IgD-negative memory B cell (primary cell): ENCODE data around the gene PPP1R37. TPM values are rescaled to one million over a fixed set of nuclear protein-coding genes. Genes with fewer than 3 reads are reported as not detected.

Experiments used
- H3K27ac Mint-ChIP-seq, 3 donors: one replicate each; pipeline ENCODE4 v1.8.0; 2020 to 2022; ENCODE audit warnings: mild to moderate bottlenecking in 3 of 3, mixed read lengths in 3 of 3, moderate library complexity in 1 of 3
- H3K27me3 Mint-ChIP-seq: one replicate; pipeline ENCODE4 v1.8.0; 2021; ENCODE audit warnings: mixed read lengths
- H3K36me3 Mint-ChIP-seq: one replicate; pipeline ENCODE4 v1.8.0; 2020; ENCODE audit warnings: mild to moderate bottlenecking, mixed read lengths
- H3K4me1 Mint-ChIP-seq, 3 donors: one replicate each; pipeline ENCODE4 v1.8.0; 2020 to 2022; ENCODE audit warnings: mixed read lengths in 3 of 3, mild to moderate bottlenecking in 1 of 3
- H3K4me3 Mint-ChIP-seq, 4 donors: one replicate each; pipeline ENCODE4 v1.8.0; 2020 to 2022; ENCODE audit warnings: mild to moderate bottlenecking in 4 of 4, mixed read lengths in 4 of 4, moderate library complexity in 3 of 4
- H3K9me3 Mint-ChIP-seq, 3 donors: one replicate each; pipeline ENCODE4 v1.8.0; 2020 to 2021; ENCODE audit warnings: mixed read lengths in 3 of 3, mild to moderate bottlenecking in 1 of 3
- polyA plus RNA-seq: library from polyadenylated mRNA; unstranded; fragments of 300-500 nt; fragmentation: Illumina TruSeq; gene quantifications from one replicate; pipeline ENCODE4 v1.2.3, GENCODE V29; 2021

PPP1R37 gene
- polyA plus RNA-seq, 1 donor from 2014 or later: 2.3 TPM

DNA sequence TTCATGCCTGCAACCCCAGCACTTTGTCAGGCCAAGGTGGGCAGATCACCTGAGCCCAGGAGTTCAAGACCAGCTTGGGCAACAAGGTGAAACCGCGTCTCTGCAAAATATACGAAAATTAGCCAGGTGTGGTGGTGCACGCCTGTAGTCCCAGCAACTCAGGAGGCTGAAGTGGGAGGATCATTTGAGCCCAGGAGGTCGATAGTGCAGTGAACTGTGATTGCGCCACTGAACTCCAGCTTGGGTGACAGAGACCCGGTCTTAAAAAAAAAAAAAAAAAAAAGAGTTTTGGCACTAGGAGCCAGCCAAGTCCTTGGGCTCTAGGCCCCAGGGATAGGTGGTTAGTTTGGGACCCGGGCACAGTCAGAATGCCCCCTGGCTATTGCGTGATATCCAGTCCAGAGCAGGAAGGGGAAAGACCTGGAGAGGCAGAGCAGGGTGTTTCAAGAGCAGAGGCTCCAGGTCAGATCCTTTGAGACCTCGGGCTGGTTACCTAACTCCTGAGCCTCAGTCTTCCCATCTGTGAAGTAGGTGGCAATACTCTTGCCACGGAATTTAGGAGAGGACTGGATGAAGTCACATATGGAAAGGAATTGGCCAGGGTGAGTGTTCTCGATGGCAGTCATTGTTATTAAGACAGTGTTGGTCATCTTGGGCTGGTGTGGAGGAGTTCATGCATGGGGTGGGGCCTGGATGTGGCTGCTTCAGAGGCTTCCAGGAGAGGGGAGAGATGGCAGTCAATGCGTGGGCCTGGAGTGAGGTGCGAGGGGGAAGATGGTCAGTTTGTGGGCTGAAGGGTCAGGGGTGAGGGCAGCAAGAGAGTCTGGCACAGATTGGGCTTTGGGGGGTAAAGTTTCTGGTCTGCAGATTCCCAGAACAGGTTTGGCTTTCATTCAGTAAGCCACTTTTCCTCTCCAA, 2.8 kb downstream of the PPP1R37 start:
- H3K27me3 Mint-ChIP-seq: no peaks in the 10 kb centered on the region
- peak overlapping the region in 2 of 4 donors; percentile 13 to 28 for H3K4me3 Mint-ChIP-seq
- H3K4me1 Mint-ChIP-seq: peaks cover 38 to 52% (median 41%) of the 10 kb centered on the region in 3 donors
- no peaks in the 10 kb centered on the region for H3K9me3 Mint-ChIP-seq
- H3K36me3 Mint-ChIP-seq: peaks cover 8% of the 10 kb centered on the region
- peak overlapping the region; percentile 67 to 81 (median 67) for H3K27ac Mint-ChIP-seq

DNA sequence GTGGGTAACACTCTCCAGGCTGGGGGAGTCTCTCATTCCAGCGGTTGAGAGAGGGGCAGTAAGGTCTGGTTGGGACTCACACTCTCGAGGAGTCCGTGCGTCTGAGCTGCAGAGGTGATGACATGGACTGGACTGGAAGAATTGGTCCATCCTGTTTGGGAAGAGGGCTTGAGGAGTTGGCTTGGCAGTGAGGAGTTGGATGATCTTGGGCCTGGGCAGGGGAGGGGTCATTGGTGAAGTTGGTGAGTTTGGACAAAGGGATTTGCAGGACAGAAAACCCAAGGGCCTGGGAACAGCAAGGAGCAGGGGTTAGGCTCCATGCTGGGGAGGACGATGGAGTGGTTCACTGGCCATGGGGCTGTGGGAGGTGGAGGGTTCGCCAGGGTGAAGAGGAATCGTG, 3.7 kb downstream of the PPP1R37 start:
- Mint-ChIP-seq H3K27me3 (no peaks in the 10 kb centered on the region), H3K36me3 (peaks cover 7% of the 10 kb centered on the region), H3K4me1 (peaks cover 35 to 52% (median 36%) of the 10 kb centered on the region in 3 donors), H3K9me3 (no peaks in the 10 kb centered on the region), H3K27ac (peak overlapping the region in 1 of 3 donors; percentile 81), H3K4me3 (peak overlapping the region in 2 of 4 donors; percentile 37 to 76)

DNA sequence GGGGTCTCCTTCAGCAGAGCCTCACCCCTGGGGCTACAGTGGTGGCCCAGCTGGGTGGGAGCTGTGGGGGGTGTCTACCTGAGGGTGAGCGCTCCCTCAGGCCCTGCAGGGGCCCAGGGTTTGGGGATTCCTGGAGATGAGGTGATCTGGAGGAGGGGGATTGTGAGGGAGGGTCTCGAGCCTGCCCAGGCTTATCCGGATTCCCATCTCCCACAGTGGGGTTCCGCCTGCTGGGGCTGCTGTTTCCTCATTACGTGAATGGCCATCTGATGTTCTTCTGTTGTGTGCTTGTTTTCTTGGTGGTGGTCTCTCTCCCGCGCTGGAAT, 4.4 kb downstream of the PPP1R37 start:
- Mint-ChIP-seq H3K4me3 (peak overlapping the region in 1 of 4 donors; percentile 76), H3K36me3 (peaks cover 7% of the 10 kb centered on the region), H3K27me3 (no peaks in the 10 kb centered on the region), H3K27ac (peak overlapping the region in 2 of 3 donors; percentile 13 to 70), H3K4me1 (peaks cover 33 to 55% (median 34%) of the 10 kb centered on the region in 3 donors), H3K9me3 (no peaks in the 10 kb centered on the region)

DNA sequence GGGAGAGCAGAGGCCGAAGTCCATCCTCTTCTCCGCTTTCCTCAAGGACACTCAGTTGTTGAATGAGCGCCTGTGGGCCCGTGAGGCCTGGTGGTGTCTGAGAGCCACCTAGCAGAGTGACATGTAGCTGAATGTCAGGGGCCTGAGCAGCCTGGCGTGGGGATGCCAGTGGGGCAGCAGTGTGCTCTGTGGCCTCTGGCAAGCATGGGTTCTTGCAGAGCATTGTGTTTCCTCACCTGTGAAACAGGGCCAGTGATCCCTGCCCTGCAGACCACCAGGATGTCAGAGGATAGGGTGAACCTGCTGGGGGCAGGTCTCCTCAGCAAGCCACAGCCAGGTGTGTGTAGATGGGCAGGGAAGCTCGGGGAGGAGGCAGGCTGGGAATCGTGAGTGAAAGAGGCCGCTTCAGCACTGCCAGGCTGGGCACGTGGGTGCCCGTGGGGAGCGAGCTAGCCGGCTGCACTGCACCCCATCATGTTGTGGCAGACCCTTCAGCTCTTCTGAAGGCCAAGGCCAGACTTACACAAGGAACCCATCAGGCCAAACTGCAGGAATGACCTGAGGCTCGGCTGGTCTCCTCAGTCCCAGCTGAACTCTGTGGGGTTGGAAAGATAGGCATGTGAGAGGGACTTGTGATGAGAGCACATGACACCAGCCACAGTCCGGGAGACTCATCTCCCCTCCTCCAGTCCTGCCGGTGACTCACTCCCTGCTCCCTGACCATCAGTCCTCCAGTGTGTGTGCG, 5.0 kb downstream of the PPP1R37 start:
- Mint-ChIP-seq H3K4me1 (peaks cover 28 to 53% (median 30%) of the 10 kb centered on the region in 3 donors), H3K9me3 (no peaks in the 10 kb centered on the region), H3K4me3 (peak overlapping the region in 2 of 4 donors; percentile 22 to 76), H3K36me3 (peaks cover 5% of the 10 kb centered on the region), H3K27ac (peak overlapping the region; percentile 13 to 70 (median 59)), H3K27me3 (no peaks in the 10 kb centered on the region)

DNA sequence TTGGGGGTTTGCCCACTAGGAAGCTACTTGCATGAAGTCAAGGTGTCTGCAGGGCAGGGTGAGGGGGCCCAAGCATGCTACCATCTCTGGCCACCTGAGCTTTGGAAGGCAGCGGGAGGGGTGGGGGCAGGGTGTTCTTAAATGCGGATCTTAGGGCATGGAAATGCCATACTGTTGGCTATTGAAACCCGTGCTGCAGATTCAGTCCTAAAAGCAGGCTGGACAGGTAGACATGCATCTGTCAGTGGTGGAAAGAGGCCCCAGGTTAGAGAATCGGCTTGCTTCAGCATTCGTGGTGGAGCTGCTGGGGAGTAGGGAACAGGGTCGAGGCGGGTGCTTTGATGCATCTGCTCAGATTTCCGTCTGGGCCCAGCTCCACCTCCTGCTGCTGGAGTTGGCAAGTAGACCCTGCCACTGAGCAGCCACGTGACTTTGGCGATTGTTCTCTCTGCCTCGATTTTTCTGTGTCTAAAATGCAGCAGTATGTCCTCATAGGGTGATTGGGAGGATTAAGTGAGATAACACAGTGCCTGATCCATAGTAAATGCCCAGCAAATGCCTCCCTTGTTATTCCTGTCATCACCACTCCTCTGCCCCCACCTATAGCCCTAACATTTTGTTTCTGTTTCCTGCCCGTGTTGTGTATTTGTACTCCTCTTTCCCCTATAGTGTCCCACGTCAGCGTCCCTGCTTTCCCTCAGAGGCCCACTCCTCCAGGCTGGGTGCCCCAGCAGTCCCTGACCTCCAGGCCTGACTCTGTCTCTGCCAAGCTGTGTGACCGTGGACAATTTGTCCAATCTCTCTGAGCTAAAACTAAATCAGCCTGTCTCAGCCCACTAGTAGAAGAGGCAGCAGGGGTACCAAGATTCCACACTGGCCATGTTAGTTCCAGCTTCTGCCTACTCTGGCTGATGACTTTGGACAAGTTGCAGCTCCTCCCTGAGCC, 5.8 kb downstream of the PPP1R37 start:
- peak overlapping the region in 2 of 4 donors; percentile 53 to 68 for H3K4me3 Mint-ChIP-seq
- no peaks in the 10 kb centered on the region for H3K9me3 Mint-ChIP-seq
- peak overlapping the region; percentile 53 to 70 (median 59) for H3K27ac Mint-ChIP-seq
- peaks cover 3% of the 10 kb centered on the region for H3K36me3 Mint-ChIP-seq
- H3K4me1 Mint-ChIP-seq: peaks cover 27 to 53% (median 32%) of the 10 kb centered on the region in 3 donors
- no peaks in the 10 kb centered on the region for H3K27me3 Mint-ChIP-seq

DNA sequence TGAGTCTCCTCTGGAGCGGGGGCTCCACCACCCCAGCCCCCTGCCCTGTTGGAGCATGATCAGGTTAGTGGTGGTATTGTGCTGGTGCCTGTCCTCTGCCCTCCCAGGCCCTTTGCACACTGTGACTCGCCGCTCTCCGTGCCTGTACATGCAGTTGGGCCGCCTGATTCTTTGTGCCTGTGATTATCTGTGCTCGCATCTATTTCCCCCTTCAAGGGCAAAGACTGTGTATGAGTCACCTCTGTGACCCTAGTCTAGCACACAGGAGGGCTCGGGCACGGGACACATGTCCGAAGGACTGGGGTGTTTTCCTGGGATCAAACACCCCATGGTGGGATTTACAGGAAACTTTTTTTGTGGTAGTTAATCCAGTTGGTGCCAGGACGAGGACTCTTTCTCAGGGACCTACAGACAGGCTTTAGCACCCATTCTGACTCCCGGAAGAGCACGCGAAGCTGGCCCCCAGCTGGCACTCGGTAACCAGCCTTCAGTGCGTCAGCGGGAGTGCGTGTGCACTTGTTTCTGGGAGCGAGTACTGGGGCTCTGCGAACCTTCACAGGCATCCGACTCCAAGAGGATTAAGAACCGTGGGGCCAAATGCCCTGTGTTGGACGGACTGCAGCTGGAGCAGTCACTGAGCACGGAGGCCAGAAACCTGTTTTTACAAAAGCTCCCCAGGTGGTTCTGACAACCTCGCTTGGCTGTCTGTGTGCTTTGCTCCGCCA, 6.7 kb downstream of the PPP1R37 start:
- peaks cover 30 to 54% (median 33%) of the 10 kb centered on the region in 3 donors for H3K4me1 Mint-ChIP-seq
- peak overlapping the region in 1 of 3 donors; percentile 53 for H3K27ac Mint-ChIP-seq
- H3K27me3 Mint-ChIP-seq: no peaks in the 10 kb centered on the region
- peak overlapping the region in 2 of 4 donors; percentile 13 to 72 for H3K4me3 Mint-ChIP-seq
- H3K36me3 Mint-ChIP-seq: peaks cover 3% of the 10 kb centered on the region
- no peaks in the 10 kb centered on the region for H3K9me3 Mint-ChIP-seq

DNA sequence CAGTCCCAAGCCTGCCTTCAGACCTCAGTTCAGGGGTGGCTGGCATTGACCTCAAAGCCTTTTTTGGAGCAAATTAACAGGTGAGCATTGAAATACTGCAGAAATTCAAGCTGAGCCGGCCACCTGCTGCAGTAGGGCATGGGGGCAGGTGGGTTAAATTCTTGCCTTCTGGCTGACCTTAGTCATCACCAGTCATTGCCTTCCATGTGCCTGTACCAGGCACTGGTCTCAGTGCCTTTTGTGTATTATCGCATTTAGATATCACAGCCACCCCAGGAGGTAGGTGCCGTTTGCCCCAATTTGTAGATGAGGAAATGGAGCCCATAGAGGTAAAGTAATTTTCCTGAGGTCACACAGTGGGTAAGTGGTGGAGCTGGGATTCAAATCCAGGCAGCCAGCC, 7.2 kb downstream of the PPP1R37 start:
- Mint-ChIP-seq H3K9me3 (no peaks in the 10 kb centered on the region), H3K27ac (no peak overlapping the region), H3K4me1 (peaks cover 30 to 55% (median 38%) of the 10 kb centered on the region in 3 donors), H3K27me3 (no peaks in the 10 kb centered on the region), H3K4me3 (peak overlapping the region in 1 of 4 donors; percentile 34), H3K36me3 (peaks cover 2% of the 10 kb centered on the region)

DNA sequence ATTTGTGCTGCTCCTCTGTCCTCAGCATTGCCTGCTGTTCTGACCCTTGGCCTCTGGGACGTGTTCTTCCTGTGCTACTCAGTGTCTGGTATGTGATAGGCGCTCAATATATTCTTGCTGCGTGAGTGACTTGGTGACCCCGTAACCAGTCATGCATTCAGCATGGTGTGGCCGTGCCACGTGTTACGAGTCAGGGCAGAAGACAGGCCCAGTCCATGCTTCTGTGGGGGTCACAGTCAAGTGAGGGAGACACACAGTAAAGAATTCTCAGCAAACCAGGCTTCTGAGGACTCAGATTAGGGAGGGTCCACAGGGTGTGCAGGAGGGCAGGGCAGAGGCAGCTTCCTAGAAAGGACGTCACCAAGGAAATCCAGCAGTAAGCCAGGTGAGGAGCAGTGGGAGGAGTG, 7.9 kb downstream of the PPP1R37 start:
- no peaks in the 10 kb centered on the region for H3K9me3 Mint-ChIP-seq
- H3K4me1 Mint-ChIP-seq: peaks cover 32 to 59% (median 36%) of the 10 kb centered on the region in 3 donors
- no peaks in the 10 kb centered on the region for H3K27me3 Mint-ChIP-seq
- H3K27ac Mint-ChIP-seq: peak overlapping the region in 1 of 3 donors; percentile 69
- peaks cover 2% of the 10 kb centered on the region for H3K36me3 Mint-ChIP-seq
- H3K4me3 Mint-ChIP-seq: peak overlapping the region in 2 of 4 donors; percentile 15 to 34

DNA sequence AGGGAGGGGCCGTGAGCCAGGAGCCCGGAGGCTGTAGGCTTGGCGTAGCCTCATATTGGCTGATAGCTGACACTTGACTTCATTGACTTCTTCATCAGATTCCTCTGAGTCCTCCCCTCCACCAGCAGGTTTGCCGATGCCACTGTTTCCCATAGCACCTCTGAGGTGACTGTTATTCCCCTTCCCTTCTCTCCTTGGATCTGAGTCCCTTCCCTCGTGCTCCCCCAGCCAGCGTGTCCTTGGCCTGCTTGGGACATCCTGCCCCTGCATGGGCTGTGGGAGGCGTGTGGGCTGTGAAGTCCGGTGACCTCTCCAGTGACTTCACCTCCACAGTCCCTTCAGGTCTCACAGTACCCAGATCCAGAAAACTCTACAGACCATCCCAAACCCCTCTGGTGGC, 8.8 kb downstream of the PPP1R37 start:
- Mint-ChIP-seq H3K4me1 (peaks cover 26 to 49% (median 26%) of the 10 kb centered on the region in 3 donors), H3K9me3 (no peaks in the 10 kb centered on the region), H3K4me3 (no peak overlapping the region), H3K36me3 (peaks cover 2% of the 10 kb centered on the region), H3K27ac (peak overlapping the region in 1 of 3 donors; percentile 9), H3K27me3 (no peaks in the 10 kb centered on the region)

DNA sequence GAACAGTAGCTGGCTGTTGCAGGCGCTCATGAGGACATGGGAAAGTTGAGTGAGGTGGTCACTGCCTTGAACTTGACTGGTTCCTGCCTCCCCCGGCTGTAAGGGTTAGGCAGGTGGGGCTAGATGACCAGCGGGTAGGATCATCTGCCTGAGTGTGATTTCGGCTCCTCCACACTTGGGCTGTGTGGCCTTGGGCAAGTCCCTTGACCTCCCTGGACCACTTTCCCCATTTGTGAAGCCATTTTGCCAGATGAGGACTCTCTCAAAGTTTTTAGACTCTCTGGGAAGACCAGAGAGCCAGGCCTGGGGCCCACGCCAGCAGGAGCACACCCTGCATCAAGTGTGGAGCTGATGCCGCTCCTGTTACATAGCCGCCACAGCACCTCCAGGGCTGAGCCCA, 9.5 kb downstream of the PPP1R37 start:
- Mint-ChIP-seq H3K27ac (no peak overlapping the region), H3K4me1 (peaks cover 24 to 46% (median 26%) of the 10 kb centered on the region in 3 donors), H3K4me3 (peak overlapping the region in 1 of 4 donors; percentile 51)

DNA sequence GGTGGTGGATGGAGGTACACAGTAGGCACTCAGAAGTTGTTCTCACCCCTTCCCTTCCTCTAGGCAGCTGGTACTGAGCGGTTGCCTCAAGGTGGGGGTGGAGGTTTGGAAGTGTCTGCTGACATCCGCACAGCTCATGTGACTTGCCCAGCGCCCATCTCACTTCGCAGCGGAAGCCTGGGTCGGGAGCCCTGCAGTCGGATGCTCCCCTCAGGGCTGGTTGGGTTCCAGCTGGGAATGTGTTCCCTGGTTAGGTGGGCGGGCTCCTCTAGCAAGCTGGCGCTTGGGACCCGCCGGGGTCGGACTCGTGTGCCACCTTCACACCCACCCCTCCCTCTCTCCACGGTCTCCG, 10.2 kb downstream of the PPP1R37 start:
- Mint-ChIP-seq H3K4me3 (peak overlapping the region; percentile 72 to 88 (median 77)), H3K9me3 (no peaks in the 10 kb centered on the region), H3K27ac (peak overlapping the region in 2 of 3 donors; percentile 78 to 93), H3K4me1 (peaks cover 26 to 39% (median 30%) of the 10 kb centered on the region in 3 donors), H3K36me3 (peaks cover 2% of the 10 kb centered on the region), H3K27me3 (no peaks in the 10 kb centered on the region)

More for the DNA sequence above, 9.5 kb downstream of the PPP1R37 start:
- Mint-ChIP-seq H3K27me3 (no peaks in the 10 kb centered on the region), H3K9me3 (no peaks in the 10 kb centered on the region), H3K36me3 (peaks cover 2% of the 10 kb centered on the region)

DNA sequence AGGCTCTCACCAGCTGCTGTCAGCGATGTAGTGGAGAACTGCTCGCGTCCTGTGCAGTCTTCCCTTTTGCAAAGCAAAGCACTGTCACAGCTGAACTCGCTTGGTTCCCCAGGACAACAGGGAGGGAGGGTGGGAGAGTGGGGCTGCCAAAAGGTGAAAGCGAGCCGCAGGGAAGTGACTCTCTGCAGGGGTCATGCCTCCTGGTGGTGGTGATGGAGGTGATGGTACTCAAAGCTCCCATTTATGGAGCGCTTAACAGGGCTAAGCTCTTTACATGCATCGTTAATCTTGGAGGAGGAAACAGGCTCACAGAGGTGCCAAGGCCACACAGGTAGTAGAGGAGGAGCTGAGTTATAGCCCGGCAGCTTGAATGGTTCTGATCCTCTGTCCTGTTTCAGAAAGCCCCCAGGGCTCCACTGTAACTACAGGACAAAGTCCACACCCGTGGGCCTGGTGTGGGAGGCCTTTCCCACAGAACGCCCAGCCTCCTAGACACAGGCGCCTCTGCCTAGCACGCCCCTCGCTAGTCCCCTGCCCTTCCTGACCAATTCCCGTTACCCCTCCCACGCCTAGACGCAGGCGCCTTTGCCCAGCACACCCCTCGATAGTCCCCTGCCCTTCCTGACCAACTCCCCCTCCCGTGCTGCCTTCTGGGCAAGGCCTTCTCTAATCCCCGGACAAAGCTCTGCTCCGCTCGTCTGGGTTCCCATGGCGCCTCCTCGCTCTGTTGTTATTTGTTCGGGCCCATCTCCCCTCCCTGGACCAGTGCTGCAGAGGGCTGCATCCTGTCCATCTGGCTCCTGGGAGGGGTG, 10.7 kb downstream of the PPP1R37 start:
- Mint-ChIP-seq H3K27ac (peak overlapping the region; percentile 78 to 93 (median 92)), H3K4me1 (peaks cover 23 to 36% (median 30%) of the 10 kb centered on the region in 3 donors), H3K36me3 (peaks cover 2% of the 10 kb centered on the region), H3K4me3 (peak overlapping the region; percentile 72 to 88 (median 77)), H3K9me3 (no peaks in the 10 kb centered on the region), H3K27me3 (no peaks in the 10 kb centered on the region)
